ENCODE data around the gene PZP. TPM values are rescaled to one million over a fixed set of nuclear protein-coding genes. Genes with fewer than 3 reads are reported as not detected.
A peak's percentile ranks its signal among the peaks of the same experiment; 100 is the strongest.

The PZP gene
- total RNA-seq, 1 experiment from 2014 or later, result not detected

GRCh38 chr12:9163392-9163791, 44.8 kb downstream of the PZP start:
- POLR2A ChIA-PET, result no interaction called here
- no peaks in the 10 kb centered on the region for H3K9me3 Mint-ChIP-seq (ENCODE audit: unreplicated experiment)
- DNase-seq, result no peak
- Histone ChIP-seq H3K4me1 (no peaks in the 10 kb centered on the region; the same call in 1 of the 2 replicates), H3K27me3 (replicated peaks; ENCODE audit: control insufficient read depth, insufficient read depth, low read length) (no peaks in the 10 kb centered on the region), H3K36me3 (ENCODE audit: control insufficient read depth, insufficient read depth, low read length) (no peaks in the 10 kb centered on the region), H3K9me3 (no peaks in the 10 kb centered on the region; the same call in 1 of the 2 replicates), H3K4me3 (ENCODE audit: low read depth, low read length) (no peak overlapping the region)
- peaks cover 3% of the 10 kb centered on the region for H3K27me3 Mint-ChIP-seq (ENCODE audit: insufficient read depth, unreplicated experiment)
- intact Hi-C loops (cut with micrococcal nuclease; ENCODE audit: unreplicated experiment), result no loop called here
- no peaks in the 10 kb centered on the region for H3K36me3 Mint-ChIP-seq (ENCODE audit: insufficient read depth, unreplicated experiment)
- no TSS peak for BruUV-seq (replicated peaks)
- H3K4me1 Mint-ChIP-seq (ENCODE audit: low read depth, unreplicated experiment), result peaks cover 6% of the 10 kb centered on the region
- TF ChIP-seq CTCF (IDR thresholded peaks at IDR 0.05; ENCODE audit: insufficient read depth in 1 of 2, low read depth in 1 of 2, low read length in 1 of 2, severe bottlenecking in 1 of 2, unreplicated experiment in 1 of 2), result no peak
- no peak overlapping the region for H3K27ac Mint-ChIP-seq (ENCODE audit: unreplicated experiment)
- CTCF ChIA-PET, result no interaction called here
- no peak overlapping the region for H3K4me3 Mint-ChIP-seq (ENCODE audit: unreplicated experiment)

GRCh38 chr12:9156119-9156518, 52.1 kb downstream of the PZP start:
- no peak for DNase-seq
- H3K36me3 ChIP-seq (ENCODE audit: control insufficient read depth, insufficient read depth, low read length), result no peaks in the 10 kb centered on the region
- H3K9me3 ChIP-seq, result no peaks in the 10 kb centered on the region
- no peak overlapping the region for H3K4me3 Mint-ChIP-seq (ENCODE audit: unreplicated experiment)
- BruUV-seq (replicated peaks), result no TSS peak
- peaks cover 6% of the 10 kb centered on the region for H3K9me3 Mint-ChIP-seq (ENCODE audit: unreplicated experiment)
- no peak for TF ChIP-seq CTCF (IDR thresholded peaks at IDR 0.05; ENCODE audit: insufficient read depth in 1 of 2, low read depth in 1 of 2, low read length in 1 of 2, severe bottlenecking in 1 of 2, unreplicated experiment in 1 of 2)
- no peaks in the 10 kb centered on the region; the same call in 1 of the 2 replicates for H3K4me1 ChIP-seq
- H3K27me3 ChIP-seq (replicated peaks; ENCODE audit: control insufficient read depth, insufficient read depth, low read length), result no peaks in the 10 kb centered on the region
- no peaks in the 10 kb centered on the region for H3K36me3 Mint-ChIP-seq (ENCODE audit: insufficient read depth, unreplicated experiment)
- H3K27ac Mint-ChIP-seq (ENCODE audit: unreplicated experiment), result no peak overlapping the region
- ChIA-PET POLR2A (no interaction called here), CTCF (no interaction called here)
- H3K27me3 Mint-ChIP-seq (ENCODE audit: insufficient read depth, unreplicated experiment), result no peaks in the 10 kb centered on the region
- no peak overlapping the region for H3K4me3 ChIP-seq (ENCODE audit: low read depth, low read length)
- intact Hi-C loops (cut with micrococcal nuclease; ENCODE audit: unreplicated experiment), result no loop called here
- H3K4me1 Mint-ChIP-seq (ENCODE audit: low read depth, unreplicated experiment), result peaks cover 7% of the 10 kb centered on the region

- ChIA-PET CTCF (no interaction called here), POLR2A (no interaction called here)
- Histone ChIP-seq H3K9me3 (peaks cover 18% of the 10 kb centered on the region), H3K4me1 (peaks cover 7% of the 10 kb centered on the region; the same call in 1 of the 2 replicates), H3K27me3 (replicated peaks; ENCODE audit: control insufficient read depth, insufficient read depth, low read length) (no peaks in the 10 kb centered on the region), H3K4me3 (ENCODE audit: low read depth, low read length) (no peak overlapping the region), H3K36me3 (ENCODE audit: control insufficient read depth, insufficient read depth, low read length) (no peaks in the 10 kb centered on the region)
- Mint-ChIP-seq H3K4me1 (ENCODE audit: low read depth, unreplicated experiment) (peaks cover 16% of the 10 kb centered on the region), H3K9me3 (ENCODE audit: unreplicated experiment) (peaks cover 46% of the 10 kb centered on the region), H3K27me3 (ENCODE audit: insufficient read depth, unreplicated experiment) (no peaks in the 10 kb centered on the region), H3K4me3 (ENCODE audit: unreplicated experiment) (no peak overlapping the region), H3K27ac (ENCODE audit: unreplicated experiment) (no peak overlapping the region), H3K36me3 (ENCODE audit: insufficient read depth, unreplicated experiment) (peaks cover 6% of the 10 kb centered on the region)
- intact Hi-C loops (cut with micrococcal nuclease; ENCODE audit: unreplicated experiment), result no loop called here
- BruUV-seq (replicated peaks), result no TSS peak
- DNase-seq, result peak in 1 of 2 experiments; percentile 15
- no peak for TF ChIP-seq CTCF (IDR thresholded peaks at IDR 0.05; ENCODE audit: insufficient read depth in 1 of 2, low read depth in 1 of 2, low read length in 1 of 2, severe bottlenecking in 1 of 2, unreplicated experiment in 1 of 2)
These were observed 58.8 kb downstream of the PZP start for GRCh38 chr12:9149372-9149771.

Measured in Caco-2 (cell line).